Measurements from ENCODE around the gene LACTB. TPM values are rescaled to one million over a fixed set of nuclear protein-coding genes. Genes with fewer than 3 reads are reported as not detected.

Gene LACTB
- total RNA-seq, 2 experiments from 2014 or later, result 18.3 to 18.7 TPM

DNA sequence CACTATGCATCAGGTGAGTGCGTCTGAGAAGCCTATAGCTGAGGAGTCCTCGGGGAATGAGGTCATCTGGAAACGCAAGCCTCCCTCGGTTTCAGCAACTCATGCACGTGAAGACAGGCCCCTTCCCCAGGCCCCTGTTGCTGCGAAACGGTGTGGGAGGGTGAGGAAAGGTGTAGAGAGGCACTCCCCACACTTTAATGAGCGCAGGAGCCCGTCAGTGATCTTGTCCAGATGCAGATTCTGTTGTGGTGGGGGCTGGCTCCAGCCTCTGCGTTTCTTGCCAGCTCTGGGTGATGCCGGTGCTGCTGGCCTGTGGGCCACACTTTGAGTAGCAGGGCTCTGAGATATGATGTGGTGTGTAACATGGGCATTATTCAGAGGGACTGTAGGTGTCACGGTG lies 38.6 kb upstream of the LACTB start:
- CTCF ChIA-PET, result no interaction called here
- DNase-seq, result no peak
- H3K4me1 Mint-ChIP-seq (ENCODE audit: low read depth), result no peaks in the 10 kb centered on the region
- intact Hi-C loops (cut with micrococcal nuclease), result no loop called here
- no peak overlapping the region for H3K27ac Mint-ChIP-seq
- H3K36me3 Mint-ChIP-seq (ENCODE audit: low read depth), result no peaks in the 10 kb centered on the region
- H3K9me3 Mint-ChIP-seq, result no peaks in the 10 kb centered on the region
- no peak overlapping the region for H3K4me3 Mint-ChIP-seq
- no peaks in the 10 kb centered on the region for H3K27me3 Mint-ChIP-seq (ENCODE audit: low read depth)

DNA sequence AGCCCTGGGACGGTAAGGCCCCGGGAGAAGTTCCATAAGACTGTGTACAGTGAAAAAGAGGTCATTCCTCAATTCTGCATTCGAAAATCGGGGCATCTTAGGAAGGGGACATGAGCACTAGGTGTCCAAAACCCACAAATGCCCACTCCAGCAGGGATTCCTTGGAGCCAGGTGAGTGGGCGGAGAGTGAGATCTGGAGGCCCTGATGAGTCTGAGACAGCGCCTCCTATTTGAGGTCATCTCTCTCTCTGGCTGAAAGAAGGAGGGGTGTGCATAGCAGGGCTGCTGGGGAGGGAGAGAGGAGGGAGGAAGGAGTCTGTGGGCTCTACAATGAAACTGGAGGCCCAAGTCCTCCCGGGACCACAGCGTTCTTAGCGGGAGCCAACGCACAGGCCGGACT lies 38.1 kb upstream of the LACTB start:
- CTCF ChIA-PET, result no interaction called here
- Mint-ChIP-seq H3K4me3 (no peak overlapping the region), H3K9me3 (no peaks in the 10 kb centered on the region), H3K27me3 (ENCODE audit: low read depth) (no peaks in the 10 kb centered on the region), H3K27ac (no peak overlapping the region), H3K36me3 (ENCODE audit: low read depth) (no peaks in the 10 kb centered on the region), H3K4me1 (ENCODE audit: low read depth) (no peaks in the 10 kb centered on the region)
- no peak for DNase-seq
- intact Hi-C loops (cut with micrococcal nuclease), result no loop called here

DNA sequence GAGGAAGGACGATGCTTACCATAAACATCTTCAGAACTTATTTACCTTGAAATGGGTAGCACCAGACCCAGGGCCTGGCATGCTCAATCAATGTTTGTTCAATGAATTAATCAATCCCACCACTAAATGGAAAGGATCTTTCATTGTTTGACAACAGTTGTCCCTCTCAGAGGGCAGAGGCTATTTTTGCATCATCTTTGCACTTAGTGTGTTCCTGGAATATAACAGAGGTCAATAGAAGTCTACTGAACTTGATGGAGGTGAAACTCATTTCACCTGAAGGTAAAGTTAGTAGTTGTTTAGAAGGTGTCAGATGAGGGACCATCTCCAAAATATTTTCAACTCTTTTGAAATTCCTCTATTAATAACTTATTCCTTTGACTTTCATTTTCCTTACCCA lies 36.9 kb upstream of the LACTB start:
- H3K36me3 Mint-ChIP-seq (ENCODE audit: low read depth), result no peaks in the 10 kb centered on the region
- intact Hi-C loops (cut with micrococcal nuclease), result no loop called here
- CTCF ChIA-PET, result interaction anchor here (1.0 kb wide), 1 partner anchor 9 kb away, joined by 3 read pairs; no protein-coding TSS in a partner anchor

DNA sequence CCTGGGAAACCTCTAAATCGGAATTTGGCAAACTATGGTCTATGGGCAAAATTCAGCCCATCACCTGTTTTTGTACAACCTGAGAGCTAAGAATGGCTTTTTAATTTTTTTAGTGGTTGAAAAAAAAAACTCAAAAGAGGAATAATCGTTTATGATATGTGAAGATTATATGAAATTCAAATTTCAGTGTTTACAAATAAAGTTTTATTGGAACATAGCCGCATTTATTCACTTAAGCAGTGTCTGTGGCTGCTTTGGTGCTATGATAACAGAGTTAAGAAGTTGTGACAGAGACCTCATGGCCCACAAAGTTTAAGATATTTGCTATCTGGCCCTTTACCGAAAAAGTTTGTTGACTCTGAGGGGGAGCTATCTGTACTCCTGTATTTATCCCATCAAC lies 36.4 kb upstream of the LACTB start:
- Mint-ChIP-seq H3K36me3 (ENCODE audit: low read depth) (no peaks in the 10 kb centered on the region), H3K9me3 (no peaks in the 10 kb centered on the region), H3K27me3 (ENCODE audit: low read depth) (no peaks in the 10 kb centered on the region), H3K4me1 (ENCODE audit: low read depth) (no peaks in the 10 kb centered on the region), H3K27ac (no peak overlapping the region), H3K4me3 (no peak overlapping the region)
- DNase-seq, result no peak
- CTCF ChIA-PET, result no interaction called here
- intact Hi-C loops (cut with micrococcal nuclease), result no loop called here

More for the DNA sequence above, 36.9 kb upstream of the LACTB start:
- DNase-seq, result no peak
- no peak overlapping the region for H3K4me3 Mint-ChIP-seq
- H3K27ac Mint-ChIP-seq, result no peak overlapping the region
- no peaks in the 10 kb centered on the region for H3K9me3 Mint-ChIP-seq
- H3K4me1 Mint-ChIP-seq (ENCODE audit: low read depth), result no peaks in the 10 kb centered on the region
- no peaks in the 10 kb centered on the region for H3K27me3 Mint-ChIP-seq (ENCODE audit: low read depth)

DNA sequence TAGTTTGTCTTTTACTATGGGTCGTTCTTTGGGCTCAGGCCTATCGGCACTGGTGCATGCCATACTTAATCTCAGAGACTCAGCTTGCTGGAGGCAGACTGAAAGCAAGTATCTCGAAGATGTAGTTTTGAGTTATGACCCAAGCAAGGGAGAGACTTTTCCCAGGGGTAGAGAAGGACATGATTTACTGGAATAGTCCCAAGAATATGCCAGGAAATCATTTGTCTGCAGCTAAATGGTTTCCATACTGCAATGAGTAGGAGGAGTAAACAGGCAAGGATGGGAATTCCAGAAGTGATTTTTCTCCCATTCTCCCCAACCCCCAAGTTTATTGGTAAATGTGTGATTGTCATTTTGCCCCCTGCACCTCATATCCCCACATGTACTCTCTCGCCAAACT lies 35.4 kb upstream of the LACTB start:
- no peaks in the 10 kb centered on the region for H3K9me3 Mint-ChIP-seq
- no peak overlapping the region for H3K27ac Mint-ChIP-seq

DNA sequence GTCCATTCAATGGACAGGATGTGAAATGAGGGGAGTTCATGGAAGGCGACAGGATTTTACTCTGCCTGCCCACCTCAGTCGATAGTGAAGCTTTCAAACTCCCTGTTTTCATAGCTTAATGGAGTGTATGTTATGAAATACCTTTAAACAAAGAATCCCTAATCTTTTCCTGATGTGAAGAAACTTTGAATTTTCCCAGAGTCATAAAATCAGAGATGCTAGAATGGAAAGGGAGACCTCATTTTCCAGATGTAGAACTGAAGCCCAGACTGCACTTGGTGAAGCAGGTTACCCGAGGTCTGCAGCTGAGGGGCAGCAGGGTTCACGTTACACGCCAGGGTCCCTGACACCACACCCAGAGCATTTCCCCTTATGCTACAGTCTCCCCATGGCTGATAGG lies 34.7 kb upstream of the LACTB start:
- Mint-ChIP-seq H3K9me3 (no peaks in the 10 kb centered on the region), H3K27ac (no peak overlapping the region), H3K4me1 (ENCODE audit: low read depth) (no peaks in the 10 kb centered on the region), H3K27me3 (ENCODE audit: low read depth) (no peaks in the 10 kb centered on the region), H3K36me3 (ENCODE audit: low read depth) (no peaks in the 10 kb centered on the region), H3K4me3 (no peak overlapping the region)
- intact Hi-C loops (cut with micrococcal nuclease), result no loop called here
- CTCF ChIA-PET, result interaction anchor here (0.8 to 2.1 kb wide), 2 partner anchors 38 to 40 kb away, joined by 3 to 5 read pairs; no protein-coding TSS in a partner anchor
- DNase-seq, result no peak

More for the DNA sequence above, 35.4 kb upstream of the LACTB start:
- no peak for DNase-seq
- H3K36me3 Mint-ChIP-seq (ENCODE audit: low read depth), result no peaks in the 10 kb centered on the region
- no peak overlapping the region for H3K4me3 Mint-ChIP-seq
- H3K27me3 Mint-ChIP-seq (ENCODE audit: low read depth), result no peaks in the 10 kb centered on the region
- intact Hi-C loops (cut with micrococcal nuclease), result no loop called here
- CTCF ChIA-PET, result interaction anchor here (2.1 kb wide), 1 partner anchor 39 kb away, joined by 5 read pairs; no protein-coding TSS in a partner anchor
- H3K4me1 Mint-ChIP-seq (ENCODE audit: low read depth), result no peaks in the 10 kb centered on the region

DNA sequence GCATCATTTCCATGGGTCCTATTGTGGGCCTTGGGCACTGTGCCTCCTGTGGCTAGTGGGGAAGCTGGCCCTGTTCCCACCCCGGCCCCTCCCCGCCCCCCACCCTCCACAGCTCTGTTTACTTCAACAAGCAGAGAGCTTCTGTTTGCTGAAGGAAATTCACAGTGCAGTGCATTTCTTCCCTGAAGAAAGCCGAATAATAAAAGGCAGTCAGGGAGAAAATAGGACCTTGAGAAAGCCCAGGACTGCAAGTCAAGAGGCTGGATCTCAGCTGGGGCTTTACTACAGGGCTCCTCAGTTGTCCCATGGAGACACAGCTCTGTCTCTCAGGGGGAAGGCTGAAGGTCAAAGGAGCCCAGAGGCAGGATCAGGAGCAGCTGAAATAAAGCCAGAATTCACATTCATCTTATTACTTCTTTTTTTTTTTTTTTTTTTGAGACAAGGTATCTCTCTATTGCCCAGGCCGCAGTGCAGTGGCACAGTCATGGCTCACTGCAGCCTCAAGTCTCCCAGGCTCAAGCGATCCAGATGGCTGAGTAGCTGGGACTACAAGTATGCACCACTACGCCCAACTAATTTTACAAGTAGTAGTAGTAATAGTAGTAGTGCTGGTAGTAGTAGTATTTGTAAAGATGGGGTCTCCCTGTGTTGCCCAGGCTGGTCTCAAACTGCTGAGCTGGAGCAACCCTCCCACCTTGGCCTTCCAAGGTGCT lies 33.0 kb upstream of the LACTB start:
- no peak for DNase-seq
- Mint-ChIP-seq H3K27me3 (ENCODE audit: low read depth) (no peaks in the 10 kb centered on the region), H3K4me1 (ENCODE audit: low read depth) (no peaks in the 10 kb centered on the region), H3K4me3 (no peak overlapping the region), H3K36me3 (ENCODE audit: low read depth) (no peaks in the 10 kb centered on the region), H3K27ac (no peak overlapping the region), H3K9me3 (no peaks in the 10 kb centered on the region)
- CTCF ChIA-PET, result interaction anchor here (1.1 to 1.4 kb wide), 2 partner anchors 40 to 42 kb away, joined by 3 to 6 read pairs; no protein-coding TSS in a partner anchor
- intact Hi-C loops (cut with micrococcal nuclease), result no loop called here

DNA sequence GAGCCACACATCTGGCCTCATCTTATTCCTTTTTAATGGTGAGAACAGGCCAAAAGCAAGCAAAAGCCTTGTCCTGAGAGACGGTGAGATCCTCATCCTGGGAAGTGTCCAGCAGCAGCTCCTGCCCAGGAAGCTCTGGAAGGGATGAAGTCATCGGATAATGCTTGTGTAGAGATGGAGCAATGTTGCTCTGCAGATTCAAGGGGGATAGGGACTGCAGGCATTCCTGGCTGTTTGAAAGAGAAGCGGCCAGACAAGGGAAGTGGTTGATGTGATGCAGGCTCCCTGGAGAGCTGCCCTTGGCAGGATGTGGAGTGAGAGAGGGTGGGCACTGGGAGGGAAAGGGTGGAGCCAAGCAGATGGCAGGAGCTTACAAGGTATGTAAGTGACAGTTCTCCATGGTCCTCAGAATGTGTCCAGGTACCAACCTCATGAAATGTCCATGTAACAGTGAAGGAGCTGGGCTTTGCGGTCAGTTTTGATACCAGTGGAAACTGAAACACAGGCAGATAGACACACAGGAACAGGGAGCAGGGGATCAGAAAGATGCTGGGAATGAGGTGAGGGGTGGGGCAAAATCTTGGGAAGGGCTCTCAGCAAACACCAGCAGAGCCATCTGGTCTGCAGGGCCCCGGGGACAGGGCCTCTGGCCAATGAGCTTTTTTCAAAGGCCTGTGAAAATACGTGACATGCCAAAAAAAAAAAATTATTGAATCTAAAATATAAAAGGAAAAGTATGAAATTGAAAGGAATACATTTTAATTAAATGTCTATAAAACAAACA lies 32.2 kb upstream of the LACTB start:
- no peak overlapping the region for H3K4me3 Mint-ChIP-seq
- H3K36me3 Mint-ChIP-seq (ENCODE audit: low read depth), result no peaks in the 10 kb centered on the region
- no peaks in the 10 kb centered on the region for H3K4me1 Mint-ChIP-seq (ENCODE audit: low read depth)
- intact Hi-C loops (cut with micrococcal nuclease), result no loop called here
- no peaks in the 10 kb centered on the region for H3K27me3 Mint-ChIP-seq (ENCODE audit: low read depth)
- no peak overlapping the region for H3K27ac Mint-ChIP-seq
- DNase-seq, result no peak
- CTCF ChIA-PET, result interaction anchor here (1.4 to 4.1 kb wide), 2 partner anchors 41 kb away, joined by 6 to 30 read pairs; no protein-coding TSS in a partner anchor
- H3K9me3 Mint-ChIP-seq, result no peaks in the 10 kb centered on the region

DNA sequence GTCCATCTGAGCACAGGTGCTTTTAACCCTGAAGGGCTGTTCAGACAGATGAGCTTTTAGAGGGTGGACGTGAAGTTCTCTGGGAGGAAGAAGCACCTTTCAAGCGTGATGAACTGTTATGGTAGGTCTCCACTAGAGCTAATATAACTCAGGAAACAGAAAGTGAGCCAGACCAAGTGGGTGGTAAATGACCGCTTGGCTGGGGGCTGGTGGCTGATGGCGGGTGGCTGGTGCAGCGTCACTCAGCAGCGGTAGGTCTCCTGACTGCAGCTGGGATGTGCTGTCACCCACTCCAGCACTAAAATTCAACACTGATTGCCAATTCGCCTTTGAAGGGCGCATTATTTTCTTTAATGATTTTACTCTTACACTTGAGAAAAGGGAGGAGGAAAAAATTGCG lies 31.2 kb upstream of the LACTB start:
- Mint-ChIP-seq H3K4me1 (ENCODE audit: low read depth) (no peaks in the 10 kb centered on the region), H3K9me3 (no peaks in the 10 kb centered on the region), H3K27ac (no peak overlapping the region), H3K36me3 (ENCODE audit: low read depth) (no peaks in the 10 kb centered on the region), H3K4me3 (no peak overlapping the region), H3K27me3 (ENCODE audit: low read depth) (no peaks in the 10 kb centered on the region)
- CTCF ChIA-PET, result interaction anchor here (0.5 to 4.1 kb wide), 3 partner anchors 11 to 126 kb away, joined by 3 to 30 read pairs (median 3); no protein-coding TSS in a partner anchor
- DNase-seq, result no peak
- intact Hi-C loops (cut with micrococcal nuclease), result no loop called here

DNA sequence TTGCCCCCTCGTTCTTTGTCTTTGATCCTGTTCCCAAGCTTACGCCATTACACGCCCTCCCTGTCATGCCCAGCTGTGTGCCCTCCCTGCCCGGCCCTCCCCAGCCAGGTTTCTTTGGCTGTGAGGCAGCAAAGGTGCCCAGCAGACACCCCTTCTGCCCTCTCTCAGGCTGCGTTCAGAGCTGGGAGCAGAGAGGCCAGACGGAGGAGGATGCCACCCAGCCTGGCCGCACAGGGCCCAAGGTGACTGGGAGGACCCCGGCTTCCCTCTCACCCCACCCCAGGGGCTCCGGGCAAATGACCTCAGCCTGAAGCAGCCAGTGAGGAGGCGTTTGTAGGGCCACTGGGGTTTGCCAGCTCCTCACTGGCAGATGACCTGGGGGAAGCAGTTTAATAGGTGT lies 30.8 kb upstream of the LACTB start:
- no peaks in the 10 kb centered on the region for H3K4me1 Mint-ChIP-seq (ENCODE audit: low read depth)
- intact Hi-C loops (cut with micrococcal nuclease), result no loop called here
- no peak overlapping the region for H3K4me3 Mint-ChIP-seq
- no peak for DNase-seq
- no peaks in the 10 kb centered on the region for H3K27me3 Mint-ChIP-seq (ENCODE audit: low read depth)
- no peaks in the 10 kb centered on the region for H3K9me3 Mint-ChIP-seq
- no peak overlapping the region for H3K27ac Mint-ChIP-seq
- CTCF ChIA-PET, result interaction anchor here (0.6 to 4.1 kb wide), 3 partner anchors 24 to 713 kb away, joined by 3 to 30 read pairs (median 3); no protein-coding TSS in a partner anchor
- H3K36me3 Mint-ChIP-seq (ENCODE audit: low read depth), result no peaks in the 10 kb centered on the region

DNA sequence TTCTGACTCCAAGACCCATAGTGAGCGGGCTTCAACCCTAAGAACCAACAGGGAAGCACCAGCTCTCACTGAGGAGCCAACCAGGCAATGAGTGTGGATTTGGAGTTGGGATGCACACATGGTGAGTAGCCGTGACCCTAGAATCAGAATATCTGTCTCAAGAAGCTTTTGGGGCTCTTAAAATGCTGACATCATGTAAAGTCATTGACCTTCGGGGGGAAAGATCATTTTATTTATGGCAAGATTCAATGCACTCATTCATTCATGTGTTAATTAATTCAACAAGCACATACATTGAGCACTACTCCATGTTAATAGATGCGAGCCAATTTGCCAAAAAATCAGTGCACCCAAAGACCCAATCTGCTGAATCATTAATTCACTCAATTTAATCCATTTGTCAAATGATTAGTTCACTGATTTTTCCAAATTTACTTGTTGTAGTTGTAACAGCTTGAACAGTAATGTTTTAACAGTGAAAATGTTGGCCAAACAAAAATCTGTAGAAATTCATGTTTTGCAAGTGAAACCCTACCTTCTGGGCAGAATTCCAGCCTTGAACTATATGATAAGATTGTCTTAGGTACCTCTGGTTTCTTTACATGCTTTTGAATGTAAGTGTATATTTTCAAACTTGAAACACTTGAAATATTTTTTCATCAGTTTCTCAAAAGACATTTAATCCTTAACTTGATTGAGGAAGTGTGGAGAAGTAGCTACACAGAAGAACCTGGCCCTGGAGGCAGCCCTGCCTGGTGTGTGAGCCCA lies 29.8 kb upstream of the LACTB start:
- Mint-ChIP-seq H3K36me3 (ENCODE audit: low read depth) (no peaks in the 10 kb centered on the region), H3K27ac (no peak overlapping the region), H3K4me1 (ENCODE audit: low read depth) (no peaks in the 10 kb centered on the region), H3K27me3 (ENCODE audit: low read depth) (no peaks in the 10 kb centered on the region), H3K4me3 (no peak overlapping the region), H3K9me3 (no peaks in the 10 kb centered on the region)
- CTCF ChIA-PET, result interaction anchor here (0.6 to 4.1 kb wide), 5 partner anchors 23 to 714 kb away, joined by 3 to 30 read pairs (median 3); no protein-coding TSS in a partner anchor
- intact Hi-C loops (cut with micrococcal nuclease), result no loop called here
- no peak for DNase-seq

Measured in activated naive CD4-positive, alpha-beta T cell treated with anti-CD3 and anti-CD28 coated beads for 36 hours (primary cell).